GM12878 (cell line): ENCODE results near the gene MEOX1.
A peak's percentile ranks its signal among the peaks of the same experiment; 100 is the strongest.

ENCODE experiments used
- DPF2 ChIP-seq: fragments of 450-650 bp; IDR thresholded peaks from 2 replicates; pipeline ENCODE4 v1.6.1; 2017; ENCODE audit warnings: mild to moderate bottlenecking
- EZH2 ChIP-seq: IDR thresholded peaks from 2 replicates; pipeline ENCODE4 v1.6.1; 2012; ENCODE audit warnings: low read depth, mild to moderate bottlenecking, control low read depth, inconsistent platforms, low read length, borderline replicate concordance; ENCODE audit not compliant: control insufficient read depth
- FOS ChIP-seq: IDR thresholded peaks from 3 replicates; pipeline ENCODE4 v1.6.1; 2011; ENCODE audit warnings: borderline replicate concordance; ENCODE audit not compliant: insufficient read length; ENCODE audit errors: extremely low read depth
- RAD21 ChIP-seq: IDR thresholded peaks from 2 replicates; pipeline ENCODE4 v1.6.1; 2011; ENCODE audit warnings: mild to moderate bottlenecking, low read depth, low read length, moderate library complexity; ENCODE audit not compliant: insufficient read depth
- RCOR1 ChIP-seq: conservative IDR thresholded peaks from 2 replicates; pipeline ENCODE4 v1.6.1; 2012; ENCODE audit warnings: low read depth, low read length, improper control_type of control experiment
- SREBF2 ChIP-seq: IDR thresholded peaks from 2 replicates; pipeline ENCODE4 v1.6.1; 2012; ENCODE audit warnings: mild to moderate bottlenecking, low read length
- ZNF274 ChIP-seq: IDR thresholded peaks from one replicate; pipeline ENCODE4 v1.8.0; 2011; ENCODE audit not compliant: insufficient read length, insufficient read depth
- ZNF622 ChIP-seq: fragments of 450-650 bp; IDR thresholded peaks from 2 replicates; pipeline ENCODE4 v1.6.1; 2017; ENCODE audit warnings: mild to moderate bottlenecking, inconsistent platforms
- TF ChIP-seq, protein P1 (sequence below), 3 experiments: IDR thresholded peaks in 2 of 3; conservative IDR thresholded peaks in 1 of 3; 2 replicates each; pipeline ENCODE4 v1.5.1; 2011; ENCODE audit warnings: low read depth in 3 of 3, low read length in 3 of 3, mild to moderate bottlenecking in 3 of 3, control low read depth in 2 of 3, moderate library complexity in 2 of 3, inconsistent platforms in 1 of 3, mixed read lengths in 1 of 3; ENCODE audit not compliant: control insufficient read depth in 2 of 3, insufficient read depth in 1 of 3; ENCODE audit errors: extremely low read depth in 1 of 3
- TF ChIP-seq, protein P2 (sequence below): IDR thresholded peaks from 2 replicates; pipeline ENCODE4 v1.6.1; 2011; ENCODE audit warnings: low read depth, mild to moderate bottlenecking, low read length, moderate library complexity, borderline replicate concordance; ENCODE audit errors: extremely low read depth
- TF ChIP-seq, protein P3 (sequence below): fragments of 450-650 bp; IDR thresholded peaks from 2 replicates; pipeline ENCODE4 v1.6.1; 2017; ENCODE audit warnings: mild to moderate bottlenecking
- TF ChIP-seq, protein P4 (sequence below): IDR thresholded peaks from 2 replicates; pipeline ENCODE4 v1.6.1; 2012; ENCODE audit warnings: low read depth, low read length, improper control_type of control experiment
- TF ChIP-seq, protein P5 (sequence below): IDR thresholded peaks from 2 replicates; pipeline ENCODE4 v1.6.1; 2011; ENCODE audit warnings: borderline replicate concordance, low read depth, mild to moderate bottlenecking, moderate library complexity, mixed read lengths, low read length; ENCODE audit not compliant: insufficient read depth; ENCODE audit errors: extremely low read length

DNA sequence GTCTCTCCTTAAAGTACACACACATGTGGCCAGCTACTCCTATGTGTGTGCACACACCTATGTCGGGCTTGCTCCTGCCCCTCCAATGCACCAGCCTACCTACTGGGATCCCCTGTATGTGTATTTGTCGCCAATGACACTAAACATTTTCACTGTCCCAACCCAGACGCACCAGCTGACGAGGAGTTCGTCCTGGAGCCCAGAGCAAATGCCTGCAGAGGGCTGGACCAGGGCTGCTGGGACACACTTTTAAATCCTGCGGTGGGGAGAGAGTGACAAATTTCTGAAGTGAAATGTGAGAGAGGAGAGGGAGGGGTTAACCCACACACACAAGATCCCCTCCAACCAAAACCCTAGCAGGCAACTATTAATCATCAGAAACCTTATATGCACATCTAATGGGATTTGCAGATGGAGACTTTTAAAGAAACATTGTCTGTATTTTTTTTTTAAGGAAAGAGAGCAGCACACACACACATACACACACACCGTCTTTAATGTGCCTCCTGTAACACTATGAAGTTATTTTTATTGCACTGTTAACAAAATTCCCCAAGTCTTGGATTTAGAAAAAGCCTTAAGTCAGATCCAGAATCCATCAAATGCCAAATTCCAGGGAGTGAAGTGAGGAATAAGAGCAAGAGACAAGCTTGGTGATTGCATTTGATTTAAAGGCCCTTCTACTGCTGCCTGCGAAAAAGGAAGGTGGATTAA is at the start of gene MEOX1:
- TF ChIP-seq, protein P1, sequence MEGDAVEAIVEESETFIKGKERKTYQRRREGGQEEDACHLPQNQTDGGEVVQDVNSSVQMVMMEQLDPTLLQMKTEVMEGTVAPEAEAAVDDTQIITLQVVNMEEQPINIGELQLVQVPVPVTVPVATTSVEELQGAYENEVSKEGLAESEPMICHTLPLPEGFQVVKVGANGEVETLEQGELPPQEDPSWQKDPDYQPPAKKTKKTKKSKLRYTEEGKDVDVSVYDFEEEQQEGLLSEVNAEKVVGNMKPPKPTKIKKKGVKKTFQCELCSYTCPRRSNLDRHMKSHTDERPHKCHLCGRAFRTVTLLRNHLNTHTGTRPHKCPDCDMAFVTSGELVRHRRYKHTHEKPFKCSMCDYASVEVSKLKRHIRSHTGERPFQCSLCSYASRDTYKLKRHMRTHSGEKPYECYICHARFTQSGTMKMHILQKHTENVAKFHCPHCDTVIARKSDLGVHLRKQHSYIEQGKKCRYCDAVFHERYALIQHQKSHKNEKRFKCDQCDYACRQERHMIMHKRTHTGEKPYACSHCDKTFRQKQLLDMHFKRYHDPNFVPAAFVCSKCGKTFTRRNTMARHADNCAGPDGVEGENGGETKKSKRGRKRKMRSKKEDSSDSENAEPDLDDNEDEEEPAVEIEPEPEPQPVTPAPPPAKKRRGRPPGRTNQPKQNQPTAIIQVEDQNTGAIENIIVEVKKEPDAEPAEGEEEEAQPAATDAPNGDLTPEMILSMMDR (IDR thresholded peaks at IDR 0.05 in 2 of 3, conservative IDR thresholded peaks at IDR 0.05 in 1 of 3; ENCODE audit: control insufficient read depth in 2 of 3, extremely low read depth in 1 of 3, insufficient read depth in 1 of 3, low read depth in 3 of 3, low read length in 3 of 3) = no peak
- no peak for TF ChIP-seq RAD21
- TF ChIP-seq ZNF622 = no peak
- TF ChIP-seq, protein P2, sequence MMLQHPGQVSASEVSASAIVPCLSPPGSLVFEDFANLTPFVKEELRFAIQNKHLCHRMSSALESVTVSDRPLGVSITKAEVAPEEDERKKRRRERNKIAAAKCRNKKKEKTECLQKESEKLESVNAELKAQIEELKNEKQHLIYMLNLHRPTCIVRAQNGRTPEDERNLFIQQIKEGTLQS = no peak
- TF ChIP-seq EZH2 = no peak
- no peak for TF ChIP-seq RCOR1
- no peak for TF ChIP-seq FOS
- TF ChIP-seq, protein P3, sequence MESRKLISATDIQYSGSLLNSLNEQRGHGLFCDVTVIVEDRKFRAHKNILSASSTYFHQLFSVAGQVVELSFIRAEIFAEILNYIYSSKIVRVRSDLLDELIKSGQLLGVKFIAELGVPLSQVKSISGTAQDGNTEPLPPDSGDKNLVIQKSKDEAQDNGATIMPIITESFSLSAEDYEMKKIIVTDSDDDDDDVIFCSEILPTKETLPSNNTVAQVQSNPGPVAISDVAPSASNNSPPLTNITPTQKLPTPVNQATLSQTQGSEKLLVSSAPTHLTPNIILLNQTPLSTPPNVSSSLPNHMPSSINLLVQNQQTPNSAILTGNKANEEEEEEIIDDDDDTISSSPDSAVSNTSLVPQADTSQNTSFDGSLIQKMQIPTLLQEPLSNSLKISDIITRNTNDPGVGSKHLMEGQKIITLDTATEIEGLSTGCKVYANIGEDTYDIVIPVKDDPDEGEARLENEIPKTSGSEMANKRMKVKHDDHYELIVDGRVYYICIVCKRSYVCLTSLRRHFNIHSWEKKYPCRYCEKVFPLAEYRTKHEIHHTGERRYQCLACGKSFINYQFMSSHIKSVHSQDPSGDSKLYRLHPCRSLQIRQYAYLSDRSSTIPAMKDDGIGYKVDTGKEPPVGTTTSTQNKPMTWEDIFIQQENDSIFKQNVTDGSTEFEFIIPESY = no peak
- TF ChIP-seq, protein P4, sequence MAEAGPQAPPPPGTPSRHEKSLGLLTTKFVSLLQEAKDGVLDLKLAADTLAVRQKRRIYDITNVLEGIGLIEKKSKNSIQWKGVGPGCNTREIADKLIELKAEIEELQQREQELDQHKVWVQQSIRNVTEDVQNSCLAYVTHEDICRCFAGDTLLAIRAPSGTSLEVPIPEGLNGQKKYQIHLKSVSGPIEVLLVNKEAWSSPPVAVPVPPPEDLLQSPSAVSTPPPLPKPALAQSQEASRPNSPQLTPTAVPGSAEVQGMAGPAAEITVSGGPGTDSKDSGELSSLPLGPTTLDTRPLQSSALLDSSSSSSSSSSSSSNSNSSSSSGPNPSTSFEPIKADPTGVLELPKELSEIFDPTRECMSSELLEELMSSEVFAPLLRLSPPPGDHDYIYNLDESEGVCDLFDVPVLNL = no peak
- no peak for TF ChIP-seq SREBF2
- no peak for TF ChIP-seq ZNF274
- 0 out of 2 replicates have a peak, but pooled peaks have one; percentile 14 for TF ChIP-seq DPF2
- TF ChIP-seq, protein P5, sequence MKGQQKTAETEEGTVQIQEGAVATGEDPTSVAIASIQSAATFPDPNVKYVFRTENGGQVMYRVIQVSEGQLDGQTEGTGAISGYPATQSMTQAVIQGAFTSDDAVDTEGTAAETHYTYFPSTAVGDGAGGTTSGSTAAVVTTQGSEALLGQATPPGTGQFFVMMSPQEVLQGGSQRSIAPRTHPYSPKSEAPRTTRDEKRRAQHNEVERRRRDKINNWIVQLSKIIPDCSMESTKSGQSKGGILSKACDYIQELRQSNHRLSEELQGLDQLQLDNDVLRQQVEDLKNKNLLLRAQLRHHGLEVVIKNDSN = no peak
